Loucy (cell line): ENCODE results near the gene FBXO36.

ENCODE experiments used
- H2AFZ ChIP-seq: fragments of 200-600 bp; sonication (generic); 2 replicates; pipeline ENCODE4 v1.6.0; 2016; ENCODE audit warnings: antibody characterized with exemption, mild to moderate bottlenecking, low read length, moderate library complexity
- H3F3A ChIP-seq: fragments of 200-600 bp; 2 replicates; pipeline ENCODE4 v1.6.0; 2016; ENCODE audit warnings: antibody characterized with exemption, low read depth, mild to moderate bottlenecking
- H3K27me3 ChIP-seq: fragments of 200-600 bp; sonication (generic); 2 replicates; pipeline ENCODE4 v1.6.1; 2014; ENCODE audit warnings: low read length, mild to moderate bottlenecking; ENCODE audit not compliant: insufficient read depth, poor library complexity, severe bottlenecking
- H3K36me3 ChIP-seq: fragments of 200-600 bp; sonication (generic); 2 replicates; pipeline ENCODE4 v1.6.1; 2016; ENCODE audit warnings: low read length; ENCODE audit not compliant: insufficient read depth
- H3K4me1 ChIP-seq: fragments of 200-600 bp; sonication (generic); 2 replicates; pipeline ENCODE4 v1.5.1; 2014; ENCODE audit warnings: low read length, mild to moderate bottlenecking; ENCODE audit not compliant: insufficient read depth, poor library complexity, severe bottlenecking
- H3K4me2 ChIP-seq: fragments of 200-600 bp; sonication (generic); 2 replicates; pipeline ENCODE4 v1.6.0; 2014; ENCODE audit warnings: antibody characterized with exemption, low read length, low read depth, mild to moderate bottlenecking; ENCODE audit not compliant: poor library complexity, severe bottlenecking
- H3K4me3 ChIP-seq: fragments of 200-600 bp; sonication (generic); 2 replicates; pipeline ENCODE4 v1.5.1; 2014; ENCODE audit warnings: low read length, mild to moderate bottlenecking, mixed read lengths; ENCODE audit not compliant: poor library complexity, severe bottlenecking
- H3K79me2 ChIP-seq: fragments of 200-600 bp; sonication (generic); 2 replicates; pipeline ENCODE4 v1.6.1; 2014; ENCODE audit warnings: low read length; ENCODE audit not compliant: insufficient read depth
- H3K9ac ChIP-seq: fragments of 200-600 bp; sonication (generic); 2 replicates; pipeline ENCODE4 v1.6.0; 2014; ENCODE audit warnings: mild to moderate bottlenecking, low read depth, low read length, moderate library complexity; ENCODE audit not compliant: poor library complexity, severe bottlenecking
- H3K9me2 ChIP-seq: fragments of 200-600 bp; sonication (generic); replicated peaks from 2 replicates; pipeline ENCODE4 v1.6.1; 2016; ENCODE audit warnings: low read depth, low read length, mixed read lengths
- H3K9me3 ChIP-seq: fragments of 200-600 bp; sonication (generic); 2 replicates; pipeline ENCODE4 v1.6.1; 2014; ENCODE audit warnings: mild to moderate bottlenecking, antibody characterized with exemption, low read length, low read depth; ENCODE audit not compliant: insufficient read depth
- H4K20me1 ChIP-seq: fragments of 200-600 bp; sonication (generic); 2 replicates; pipeline ENCODE4 v1.6.0; 2014; ENCODE audit warnings: antibody characterized with exemption, low read length, mild to moderate bottlenecking; ENCODE audit not compliant: insufficient read depth, poor library complexity, severe bottlenecking
- EZH2phosphoT487 ChIP-seq: fragments of 200-600 bp; IDR thresholded peaks from 2 replicates; pipeline ENCODE4 v1.6.1; 2018; ENCODE audit warnings: antibody characterized with exemption, mild to moderate bottlenecking, moderate library complexity, borderline replicate concordance
- TF ChIP-seq, protein P1 (sequence below): fragments of 200-600 bp; sonication (generic); conservative IDR thresholded peaks from 2 replicates; pipeline ENCODE4 v1.5.1; 2014; ENCODE audit warnings: mild to moderate bottlenecking, antibody characterized with exemption, low read length

Gene FBXO36

GRCh38 chr2:230043025-230043424 is 120.7 kb downstream of the FBXO36 start:
- H3K9ac ChIP-seq = no peak overlapping the region
- H3K4me2 ChIP-seq = no peak overlapping the region
- no peak overlapping the region for H3K4me3 ChIP-seq
- H4K20me1 ChIP-seq = no peaks in the 10 kb centered on the region
- H3K4me1 ChIP-seq = no peaks in the 10 kb centered on the region
- H2AFZ ChIP-seq = no peak overlapping the region
- no peaks in the 10 kb centered on the region for H3K79me2 ChIP-seq
- no peaks in the 10 kb centered on the region for H3K9me3 ChIP-seq
- no peaks in the 10 kb centered on the region for H3K36me3 ChIP-seq
- H3K27me3 ChIP-seq = no peaks in the 10 kb centered on the region
- H3K9me2 ChIP-seq = no peaks in the 10 kb centered on the region
- TF ChIP-seq, protein P1, sequence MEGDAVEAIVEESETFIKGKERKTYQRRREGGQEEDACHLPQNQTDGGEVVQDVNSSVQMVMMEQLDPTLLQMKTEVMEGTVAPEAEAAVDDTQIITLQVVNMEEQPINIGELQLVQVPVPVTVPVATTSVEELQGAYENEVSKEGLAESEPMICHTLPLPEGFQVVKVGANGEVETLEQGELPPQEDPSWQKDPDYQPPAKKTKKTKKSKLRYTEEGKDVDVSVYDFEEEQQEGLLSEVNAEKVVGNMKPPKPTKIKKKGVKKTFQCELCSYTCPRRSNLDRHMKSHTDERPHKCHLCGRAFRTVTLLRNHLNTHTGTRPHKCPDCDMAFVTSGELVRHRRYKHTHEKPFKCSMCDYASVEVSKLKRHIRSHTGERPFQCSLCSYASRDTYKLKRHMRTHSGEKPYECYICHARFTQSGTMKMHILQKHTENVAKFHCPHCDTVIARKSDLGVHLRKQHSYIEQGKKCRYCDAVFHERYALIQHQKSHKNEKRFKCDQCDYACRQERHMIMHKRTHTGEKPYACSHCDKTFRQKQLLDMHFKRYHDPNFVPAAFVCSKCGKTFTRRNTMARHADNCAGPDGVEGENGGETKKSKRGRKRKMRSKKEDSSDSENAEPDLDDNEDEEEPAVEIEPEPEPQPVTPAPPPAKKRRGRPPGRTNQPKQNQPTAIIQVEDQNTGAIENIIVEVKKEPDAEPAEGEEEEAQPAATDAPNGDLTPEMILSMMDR = no peak
- TF ChIP-seq EZH2phosphoT487 = no peak
- H3F3A ChIP-seq = no peaks in the 10 kb centered on the region

- H3F3A ChIP-seq = no peaks in the 10 kb centered on the region
- no peak overlapping the region for H3K4me3 ChIP-seq
- H3K27me3 ChIP-seq = no peaks in the 10 kb centered on the region
- no peaks in the 10 kb centered on the region for H3K36me3 ChIP-seq
- H3K9me3 ChIP-seq = no peaks in the 10 kb centered on the region
- H2AFZ ChIP-seq = no peak overlapping the region
- no peaks in the 10 kb centered on the region for H3K79me2 ChIP-seq
- no peaks in the 10 kb centered on the region for H3K9me2 ChIP-seq
- H3K4me1 ChIP-seq = no peaks in the 10 kb centered on the region
- H3K4me2 ChIP-seq = no peak overlapping the region
- H4K20me1 ChIP-seq = no peaks in the 10 kb centered on the region
- H3K9ac ChIP-seq = no peak overlapping the region
- TF ChIP-seq, protein P1 = no peak
- no peak for TF ChIP-seq EZH2phosphoT487
Observed at GRCh38 chr2:230043461-230043860, 121.2 kb downstream of the FBXO36 start.

DNA sequence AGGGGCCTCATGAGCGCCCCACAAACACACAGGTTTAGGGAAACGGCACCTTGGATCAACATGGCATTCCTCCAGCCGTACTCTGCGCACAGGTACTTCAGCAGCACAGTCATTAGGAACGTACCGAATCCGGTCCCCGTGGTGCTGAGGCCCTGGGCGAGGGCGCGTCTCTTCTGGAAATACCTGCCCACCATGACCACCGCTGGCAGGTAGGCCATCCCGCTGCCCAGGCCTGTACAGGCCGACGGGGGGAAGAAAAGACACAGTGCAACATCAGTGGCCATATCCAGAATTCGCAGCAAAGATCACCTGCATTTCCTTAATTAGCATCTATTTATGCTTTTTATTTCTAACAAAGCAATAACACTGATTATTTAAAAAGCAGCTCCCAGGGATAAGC is 124.2 kb downstream of the FBXO36 start:
- no peaks in the 10 kb centered on the region for H3K9me3 ChIP-seq
- no peaks in the 10 kb centered on the region for H3K79me2 ChIP-seq
- no peaks in the 10 kb centered on the region for H3K4me1 ChIP-seq
- no peak overlapping the region for H2AFZ ChIP-seq
- no peak overlapping the region for H3K4me2 ChIP-seq
- no peak overlapping the region for H3K9ac ChIP-seq
- no peaks in the 10 kb centered on the region for H3F3A ChIP-seq
- no peak for TF ChIP-seq EZH2phosphoT487
- TF ChIP-seq, protein P1 = no peak
- H4K20me1 ChIP-seq = no peaks in the 10 kb centered on the region
- no peak overlapping the region for H3K4me3 ChIP-seq
- no peaks in the 10 kb centered on the region for H3K27me3 ChIP-seq
- H3K9me2 ChIP-seq = no peaks in the 10 kb centered on the region
- H3K36me3 ChIP-seq = no peaks in the 10 kb centered on the region
